ENCODE measurements around the gene PKNOX2. TPM values are rescaled to one million over a fixed set of nuclear protein-coding genes. Genes with fewer than 3 reads are reported as not detected.

The PKNOX2 gene
- total and polyA plus RNA-seq, 9 of the 15 experiments (the other 6 are each of a cell fraction or from before 2014, with no cell fraction given) = not detected

DNA sequence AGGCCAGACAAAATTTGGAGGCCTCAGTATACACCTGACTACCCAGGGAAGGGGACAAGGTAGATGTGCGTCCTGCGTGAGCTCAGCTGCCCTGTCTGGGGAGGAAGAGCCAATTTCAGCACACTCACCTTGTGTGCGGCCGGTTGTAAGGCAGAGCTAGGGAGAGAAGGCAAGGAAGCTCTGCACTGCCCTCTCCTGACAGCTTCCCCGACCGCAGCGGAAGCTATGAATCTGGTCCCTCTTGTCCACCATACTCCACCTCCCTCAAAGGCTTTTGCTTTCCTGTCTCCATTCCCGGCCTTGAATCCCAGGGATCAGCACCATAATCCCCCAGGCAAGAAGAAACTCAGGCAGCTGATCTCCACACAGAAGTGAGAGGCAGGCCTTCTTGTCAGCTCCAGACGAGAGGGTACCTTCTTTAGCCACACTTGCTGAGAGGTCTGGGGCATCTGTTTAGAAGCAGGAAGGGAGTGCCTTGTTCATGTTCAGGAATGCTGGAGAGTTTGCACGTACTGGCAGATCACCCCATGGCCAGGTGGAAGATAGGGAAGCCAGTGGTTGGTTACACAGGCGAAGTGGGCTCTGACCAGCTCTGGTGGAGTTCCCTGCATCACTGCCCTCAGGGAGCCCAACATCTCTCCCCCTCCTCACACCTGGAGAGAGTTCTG, 269.0 kb downstream of the PKNOX2 start (continued):
- TF ChIP-seq, protein P1, sequence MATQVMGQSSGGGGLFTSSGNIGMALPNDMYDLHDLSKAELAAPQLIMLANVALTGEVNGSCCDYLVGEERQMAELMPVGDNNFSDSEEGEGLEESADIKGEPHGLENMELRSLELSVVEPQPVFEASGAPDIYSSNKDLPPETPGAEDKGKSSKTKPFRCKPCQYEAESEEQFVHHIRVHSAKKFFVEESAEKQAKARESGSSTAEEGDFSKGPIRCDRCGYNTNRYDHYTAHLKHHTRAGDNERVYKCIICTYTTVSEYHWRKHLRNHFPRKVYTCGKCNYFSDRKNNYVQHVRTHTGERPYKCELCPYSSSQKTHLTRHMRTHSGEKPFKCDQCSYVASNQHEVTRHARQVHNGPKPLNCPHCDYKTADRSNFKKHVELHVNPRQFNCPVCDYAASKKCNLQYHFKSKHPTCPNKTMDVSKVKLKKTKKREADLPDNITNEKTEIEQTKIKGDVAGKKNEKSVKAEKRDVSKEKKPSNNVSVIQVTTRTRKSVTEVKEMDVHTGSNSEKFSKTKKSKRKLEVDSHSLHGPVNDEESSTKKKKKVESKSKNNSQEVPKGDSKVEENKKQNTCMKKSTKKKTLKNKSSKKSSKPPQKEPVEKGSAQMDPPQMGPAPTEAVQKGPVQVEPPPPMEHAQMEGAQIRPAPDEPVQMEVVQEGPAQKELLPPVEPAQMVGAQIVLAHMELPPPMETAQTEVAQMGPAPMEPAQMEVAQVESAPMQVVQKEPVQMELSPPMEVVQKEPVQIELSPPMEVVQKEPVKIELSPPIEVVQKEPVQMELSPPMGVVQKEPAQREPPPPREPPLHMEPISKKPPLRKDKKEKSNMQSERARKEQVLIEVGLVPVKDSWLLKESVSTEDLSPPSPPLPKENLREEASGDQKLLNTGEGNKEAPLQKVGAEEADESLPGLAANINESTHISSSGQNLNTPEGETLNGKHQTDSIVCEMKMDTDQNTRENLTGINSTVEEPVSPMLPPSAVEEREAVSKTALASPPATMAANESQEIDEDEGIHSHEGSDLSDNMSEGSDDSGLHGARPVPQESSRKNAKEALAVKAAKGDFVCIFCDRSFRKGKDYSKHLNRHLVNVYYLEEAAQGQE (IDR thresholded peaks at IDR 0.05; ENCODE audit: borderline replicate concordance) = peak; percentile 38; the same call in 1 of the 2 replicates
- TF ChIP-seq, protein P1 (CRISPR knock-in tag; IDR thresholded peaks at IDR 0.05; ENCODE audit: low read depth) = no peak
- TF ChIP-seq DDX20 (tag; IDR thresholded peaks at IDR 0.05; ENCODE audit: low read depth) = no peak
- no peak for TF ChIP-seq TRIM24 (IDR thresholded peaks at IDR 0.05)
- no peak for TF ChIP-seq ZNF24 (IDR thresholded peaks at IDR 0.05)
- no peak for TF ChIP-seq RNF2 (IDR thresholded peaks at IDR 0.05)
- TF ChIP-seq SMC3 (conservative IDR thresholded peaks at IDR 0.05; ENCODE audit: insufficient read depth, low read depth, low read length) = peak; percentile 44; the same call in 1 of the 2 replicates
- TF ChIP-seq CEBPG (CRISPR knock-in tag; IDR thresholded peaks at IDR 0.05) = no peak
- TF ChIP-seq CEBPG (tag; conservative IDR thresholded peaks at IDR 0.05 in 1 of 2, IDR thresholded peaks at IDR 0.05 in 1 of 2) = no peak
- TF ChIP-seq XRCC5 (IDR thresholded peaks at IDR 0.05; ENCODE audit: low read depth, low read length) = no peak
- TF ChIP-seq, protein P2, sequence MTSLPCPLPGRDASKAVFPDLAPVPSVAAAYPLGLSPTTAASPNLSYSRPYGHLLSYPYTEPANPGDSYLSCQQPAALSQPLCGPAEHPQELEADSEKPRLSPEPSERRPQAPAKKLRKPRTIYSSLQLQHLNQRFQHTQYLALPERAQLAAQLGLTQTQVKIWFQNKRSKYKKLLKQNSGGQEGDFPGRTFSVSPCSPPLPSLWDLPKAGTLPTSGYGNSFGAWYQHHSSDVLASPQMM (CRISPR knock-in tag; IDR thresholded peaks at IDR 0.05) = no peak
- TF ChIP-seq ZNF780A (CRISPR knock-in tag; IDR thresholded peaks at IDR 0.05) = no peak
- no peak for TF ChIP-seq HIVEP1 (CRISPR knock-in tag; IDR thresholded peaks at IDR 0.05)
- TF ChIP-seq ZNF76 (CRISPR knock-in tag; IDR thresholded peaks at IDR 0.05; ENCODE audit: borderline replicate concordance) = no peak
- no peak for TF ChIP-seq ZNF239 (CRISPR knock-in tag; IDR thresholded peaks at IDR 0.05)
- no peak for TF ChIP-seq POU5F1 (IDR thresholded peaks at IDR 0.05; ENCODE audit: borderline replicate concordance, low read depth, low read length, partially characterized antibody)
- TF ChIP-seq NUFIP1 (IDR thresholded peaks at IDR 0.05; ENCODE audit: partially characterized antibody) = no peak
- TF ChIP-seq C11orf30 (IDR thresholded peaks at IDR 0.05; ENCODE audit: low read depth) = peak; percentile 13; the same call in 1 of the 2 replicates
- no peak for TF ChIP-seq FOXP1 (CRISPR knock-in tag; IDR thresholded peaks at IDR 0.05)
- TF ChIP-seq CTBP1 (IDR thresholded peaks at IDR 0.05; ENCODE audit: borderline replicate concordance) = 0 out of 2 replicates have a peak, but pooled peaks have one; percentile 18
- peak; percentile 12 for TF ChIP-seq MEIS2 (IDR thresholded peaks at IDR 0.05; ENCODE audit: partially characterized antibody)
- peak; percentile 39 to 60 for TF ChIP-seq RAD21 (CRISPR knock-in tag; conservative IDR thresholded peaks at IDR 0.05 in 1 of 2, IDR thresholded peaks at IDR 0.05 in 1 of 2)
- TF ChIP-seq ZNF778 (CRISPR knock-in tag; IDR thresholded peaks at IDR 0.05) = no peak
